Measurements from ENCODE around the gene CCNL2. TPM values are rescaled to one million over a fixed set of nuclear protein-coding genes. Genes with fewer than 3 reads are reported as not detected.

CCNL2 gene
- total and polyA plus RNA-seq, 12 donors = 38.5 to 243 (median 48.0) TPM

DNA sequence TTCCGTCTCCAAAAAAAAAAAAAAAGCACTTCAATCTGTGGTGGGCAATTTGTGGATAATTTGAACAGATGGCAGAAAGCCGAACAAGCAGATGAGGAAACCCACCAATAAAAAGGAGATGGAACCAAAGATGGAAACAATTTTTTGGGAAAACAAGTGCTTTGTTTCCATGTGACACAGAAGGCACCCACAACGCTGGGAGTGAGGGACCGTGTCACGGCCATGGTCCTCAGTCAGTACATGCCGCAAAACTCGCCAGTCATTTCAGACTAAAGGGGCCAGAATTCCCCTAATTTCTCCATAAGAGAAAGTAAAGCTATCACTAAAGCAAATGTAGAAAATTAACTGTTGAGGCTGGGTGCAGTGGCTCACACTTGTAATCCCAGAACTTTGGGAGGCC is 5.0 kb downstream of the CCNL2 start:
- DNase-seq = no peak
- Histone ChIP-seq H3K4me1 (peaks cover 6 to 67% (median 42%) of the 10 kb centered on the region in 9 donors), H3K27me3 (no peaks in the 10 kb centered on the region), H3K4me3 (no peak overlapping the region), H3K27ac (peak overlapping the region in 3 of 10 donors; percentile 57 to 71 (median 57)), H3K9me3 (no peaks in the 10 kb centered on the region), H3K36me3 (peaks cover 11 to 91% (median 75%) of the 10 kb centered on the region in 9 donors)
- ATAC-seq = no peak
- intact Hi-C loops (cut with DNase I) = no loop called here
- WGBS, 2 donors = 97% methylated on average over 7 of the region's 7 CpGs
- TF ChIP-seq, protein P1, sequence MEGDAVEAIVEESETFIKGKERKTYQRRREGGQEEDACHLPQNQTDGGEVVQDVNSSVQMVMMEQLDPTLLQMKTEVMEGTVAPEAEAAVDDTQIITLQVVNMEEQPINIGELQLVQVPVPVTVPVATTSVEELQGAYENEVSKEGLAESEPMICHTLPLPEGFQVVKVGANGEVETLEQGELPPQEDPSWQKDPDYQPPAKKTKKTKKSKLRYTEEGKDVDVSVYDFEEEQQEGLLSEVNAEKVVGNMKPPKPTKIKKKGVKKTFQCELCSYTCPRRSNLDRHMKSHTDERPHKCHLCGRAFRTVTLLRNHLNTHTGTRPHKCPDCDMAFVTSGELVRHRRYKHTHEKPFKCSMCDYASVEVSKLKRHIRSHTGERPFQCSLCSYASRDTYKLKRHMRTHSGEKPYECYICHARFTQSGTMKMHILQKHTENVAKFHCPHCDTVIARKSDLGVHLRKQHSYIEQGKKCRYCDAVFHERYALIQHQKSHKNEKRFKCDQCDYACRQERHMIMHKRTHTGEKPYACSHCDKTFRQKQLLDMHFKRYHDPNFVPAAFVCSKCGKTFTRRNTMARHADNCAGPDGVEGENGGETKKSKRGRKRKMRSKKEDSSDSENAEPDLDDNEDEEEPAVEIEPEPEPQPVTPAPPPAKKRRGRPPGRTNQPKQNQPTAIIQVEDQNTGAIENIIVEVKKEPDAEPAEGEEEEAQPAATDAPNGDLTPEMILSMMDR (IDR thresholded peaks at IDR 0.05) = no peak

DNA sequence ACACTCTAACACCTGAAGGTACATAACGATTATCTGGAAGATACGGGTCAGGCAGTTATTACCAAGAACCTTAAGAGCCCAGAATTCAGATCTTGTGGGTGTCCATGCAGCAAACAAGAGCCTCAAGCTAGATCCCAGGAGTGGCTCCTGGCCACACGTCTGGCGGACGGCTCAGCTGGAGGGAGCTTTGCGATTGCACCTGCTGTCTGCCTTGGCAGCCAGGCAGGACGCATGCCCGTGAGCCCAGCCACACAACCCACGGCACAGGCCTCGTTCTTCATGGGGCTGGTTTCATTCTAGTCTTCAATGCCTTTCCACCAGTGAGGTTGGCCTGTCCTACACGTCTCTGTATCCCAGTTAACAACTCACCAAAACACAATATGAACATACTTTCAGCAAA is 5.7 kb downstream of the CCNL2 start:
- no peaks in the 10 kb centered on the region for H3K9me3 ChIP-seq
- WGBS, 2 donors = 87 to 93% methylated on average over 11 of the region's 11 CpGs
- TF ChIP-seq, protein P1 (IDR thresholded peaks at IDR 0.05) = no peak
- no peaks in the 10 kb centered on the region for H3K27me3 ChIP-seq
- H3K4me3 ChIP-seq = no peak overlapping the region
- peaks cover 11 to 98% (median 82%) of the 10 kb centered on the region in 9 donors for H3K36me3 ChIP-seq
- no peak overlapping the region for H3K27ac ChIP-seq
- DNase-seq = no peak
- intact Hi-C loops (cut with DNase I) = no loop called here
- ATAC-seq = no peak
- peaks cover 6 to 66% (median 40%) of the 10 kb centered on the region in 9 donors for H3K4me1 ChIP-seq

DNA sequence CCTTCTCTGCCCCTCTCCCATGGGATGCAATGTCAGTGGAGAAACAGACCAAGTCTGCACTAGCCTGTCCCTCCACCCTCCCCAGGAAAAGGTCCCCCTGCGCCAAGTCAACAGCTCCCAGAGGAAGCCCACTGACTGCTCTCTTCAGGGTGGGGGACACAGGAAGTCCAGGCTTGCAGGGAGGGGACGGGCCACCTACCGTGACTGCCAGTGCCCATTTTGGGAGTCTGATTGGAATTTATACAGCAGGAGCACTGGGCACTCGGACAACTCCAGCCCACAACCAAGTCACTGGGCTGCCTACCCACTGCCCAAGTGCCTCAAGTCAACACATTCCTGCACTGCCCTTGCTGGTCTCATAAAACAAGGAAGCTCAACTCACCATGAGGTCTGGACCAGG is 6.1 kb downstream of the CCNL2 start:
- H3K4me1 ChIP-seq = peaks cover 2 to 62% (median 36%) of the 10 kb centered on the region in 9 donors
- ATAC-seq (no peak), DNase-seq (no peak)
- TF ChIP-seq, protein P1 (IDR thresholded peaks at IDR 0.05) = no peak
- H3K9me3 ChIP-seq = no peaks in the 10 kb centered on the region
- peaks cover 15 to 100% (median 86%) of the 10 kb centered on the region in 9 donors for H3K36me3 ChIP-seq
- no peak overlapping the region for H3K4me3 ChIP-seq
- H3K27ac ChIP-seq = no peak overlapping the region
- intact Hi-C loops (cut with DNase I) = no loop called here
- no peaks in the 10 kb centered on the region for H3K27me3 ChIP-seq
- WGBS, 2 donors = 87 to 92% methylated on average over 4 of the region's 4 CpGs

DNA sequence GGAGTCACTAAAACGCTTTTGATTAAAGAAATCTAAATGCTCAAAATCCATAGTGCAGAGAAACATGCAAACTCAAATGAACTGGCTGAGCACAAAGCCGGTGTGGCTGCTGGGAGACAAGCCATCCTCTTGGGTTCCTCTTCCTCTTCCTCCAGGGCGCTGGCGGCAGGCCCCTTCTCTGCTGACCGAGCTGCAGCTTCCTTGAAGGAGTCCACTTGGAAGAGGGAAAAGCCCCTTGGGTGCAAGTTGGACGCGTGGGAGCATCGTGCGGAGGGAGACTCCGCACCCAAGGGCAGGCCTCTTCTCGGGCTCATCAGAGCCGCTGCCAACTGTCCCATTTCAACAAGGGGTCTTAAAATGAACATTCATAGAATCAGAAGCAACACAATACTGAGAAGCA is 7.9 kb downstream of the CCNL2 start:
- intact Hi-C loops (cut with DNase I) = no loop called here
- Histone ChIP-seq H3K27me3 (no peaks in the 10 kb centered on the region), H3K9me3 (no peaks in the 10 kb centered on the region), H3K4me1 (peaks cover 0 to 46% (median 19%) of the 10 kb centered on the region in 9 donors), H3K4me3 (no peak overlapping the region), H3K36me3 (peaks cover 18 to 100% (median 89%) of the 10 kb centered on the region in 9 donors), H3K27ac (peak overlapping the region in 2 of 10 donors; percentile 12 to 41)
- TF ChIP-seq, protein P1 (IDR thresholded peaks at IDR 0.05) = no peak
- WGBS, 2 donors = 67 to 76% methylated on average over 12 of the region's 12 CpGs
- DNase-seq (no peak), ATAC-seq (no peak)
